B cell (primary cell): ENCODE results near the gene ZNF774. TPM values are rescaled to one million over a fixed set of nuclear protein-coding genes. Genes with fewer than 3 reads are reported as not detected.
A peak's percentile ranks its signal among the peaks of the same experiment; 100 is the strongest.
"Not testable (repeated sequence)": the region's sequence is repeated elsewhere in the genome, so short reads cannot be mapped to it uniquely, and the experiment has no call there.

Source experiments
- ATAC-seq: fragments of 200-7000 bp; cut with Tn5 transposase; one replicate; pipeline ENCODE4 v1.10.0; 2021; ENCODE audit warnings: low read depth, mild to moderate bottlenecking, moderate number of reproducible peaks, moderate library complexity
- CTCF ChIA-PET: fragments of 350-600 bp; sonication (Branson Sonifier 250); formaldehyde crosslinking; loops from one replicate; lab custom pipeline; 2021; ENCODE audit warnings: antibody characterized with exemption, inconsistent platforms; lab: Charles Lee
- POLR2A ChIA-PET: fragments of 350-600 bp; sonication (Branson Sonifier 250); formaldehyde crosslinking; loops from one replicate; lab custom pipeline; 2021; ENCODE audit warnings: antibody characterized with exemption; lab: Charles Lee
- DNase-seq: peaks from one replicate; pipeline ENCODE4 v3.0.0; 2013
- H2AFZ ChIP-seq: 2 replicates; pipeline ENCODE4 v1.6.1; 2012; ENCODE audit warnings: mild to moderate bottlenecking, low read depth, low read length; ENCODE audit not compliant: insufficient read depth, poor library complexity, severe bottlenecking
- H3K27ac ChIP-seq, 2 donors: 1 replicate in 1 of 2; 2 replicates in 1 of 2; pipeline ENCODE4 v1.5.1; 2012 to 2013; ENCODE audit warnings: low read length in 2 of 2, mild to moderate bottlenecking in 2 of 2, moderate library complexity in 1 of 2
- H3K27me3 ChIP-seq, 4 experiments: fragments of 200-600 bp in 1 of 4; sonication (generic) in 1 of 4; replicated peaks in 1 of 4; 1 replicate in 2 of 4; 2 replicates in 2 of 4; pipeline versions ENCODE4 v1.6.1 to v1.7.0; 2013 to 2016; ENCODE audit warnings: low read length in 3 of 4, mild to moderate bottlenecking in 2 of 4, mixed read lengths in 1 of 4, moderate library complexity in 1 of 4; ENCODE audit not compliant: insufficient read depth in 4 of 4, control insufficient read depth in 3 of 4; ENCODE audit errors: control extremely low read depth in 1 of 4
- H3K36me3 ChIP-seq, 2 experiments: replicated peaks in 1 of 2; 1 replicate in 1 of 2; 2 replicates in 1 of 2; pipeline versions ENCODE4 v1.6.1 to v1.7.1; 2013; ENCODE audit warnings: low read length in 1 of 2; ENCODE audit not compliant: insufficient read depth in 2 of 2, control insufficient read depth in 1 of 2; ENCODE audit errors: control extremely low read depth in 1 of 2, extremely low read depth in 1 of 2
- H3K4me1 ChIP-seq, 2 donors: fragments of 200-600 bp in 1 of 2; sonication (generic) in 1 of 2; 1 replicate in 1 of 2; 2 replicates in 1 of 2; pipeline versions ENCODE4 v1.5.1 to v1.6.1; 2013 to 2017; ENCODE audit warnings: low read length in 2 of 2; ENCODE audit not compliant: control insufficient read depth in 2 of 2, insufficient read depth in 2 of 2
- H3K4me2 ChIP-seq: replicated peaks from 2 replicates; pipeline ENCODE3; 2012; ENCODE audit warnings: mild to moderate bottlenecking, low read depth, low read length; ENCODE audit not compliant: poor library complexity, severe bottlenecking
- H3K4me3 ChIP-seq, 5 experiments: fragments of 200-600 bp in 1 of 5; sonication (generic) in 1 of 5; 1 replicate in 3 of 5; 2 replicates in 2 of 5; pipeline versions ENCODE4 v1.5.1 to v1.7.0; 2011 to 2016; ENCODE audit warnings: low read length in 4 of 5, mild to moderate bottlenecking in 4 of 5, low read depth in 2 of 5, control low read depth in 1 of 5, moderate library complexity in 1 of 5; ENCODE audit not compliant: insufficient read depth in 1 of 5; ENCODE audit errors: control extremely low read depth in 1 of 5, extremely low read depth in 1 of 5
- H3K79me2 ChIP-seq: fragments of 200-600 bp; sonication (generic); one replicate; pipeline ENCODE4 v1.6.0; 2016; ENCODE audit warnings: low read length; ENCODE audit not compliant: control insufficient read depth, insufficient read depth
- H3K9ac ChIP-seq: fragments of 200-600 bp; sonication (generic); 2 replicates; pipeline ENCODE4 v1.6.1; 2017; ENCODE audit warnings: mild to moderate bottlenecking, low read length, moderate library complexity
- H3K9me3 ChIP-seq, 3 donors: one replicate each; pipeline versions ENCODE4 v1.6.1 to v1.7.1; 2013; ENCODE audit warnings: low read length in 2 of 3; ENCODE audit not compliant: control insufficient read depth in 2 of 3, insufficient read depth in 1 of 3; ENCODE audit errors: control extremely low read depth in 1 of 3
- H4K20me1 ChIP-seq: 2 replicates; pipeline ENCODE4 v1.6.0; 2012; ENCODE audit warnings: mild to moderate bottlenecking, low read length; ENCODE audit not compliant: insufficient read depth, control insufficient read depth, poor library complexity, severe bottlenecking
- H3K27ac Mint-ChIP-seq: one replicate; pipeline ENCODE4 v1.8.0; 2021; ENCODE audit warnings: mixed read lengths
- H3K27me3 Mint-ChIP-seq: one replicate; pipeline ENCODE4 v1.8.0; 2021; ENCODE audit warnings: mixed read lengths
- H3K4me1 Mint-ChIP-seq: one replicate; pipeline ENCODE4 v1.8.0; 2021; ENCODE audit warnings: mixed read lengths
- H3K4me3 Mint-ChIP-seq: one replicate; pipeline ENCODE4 v1.8.0; 2021; ENCODE audit warnings: mixed read lengths
- H3K9me3 Mint-ChIP-seq: one replicate; pipeline ENCODE4 v1.8.0; 2022; ENCODE audit warnings: mixed read lengths; ENCODE audit not compliant: insufficient read depth
- CTCF ChIP-seq: fragments of 200-600 bp; IDR thresholded peaks from one replicate; pipeline ENCODE4 v1.8.0; 2022; ENCODE audit warnings: antibody characterized with exemption, mild to moderate bottlenecking
- EZH2 ChIP-seq: IDR thresholded peaks from 2 replicates; pipeline ENCODE4 v1.6.1; 2012; ENCODE audit warnings: borderline replicate concordance, low read depth, mild to moderate bottlenecking, moderate library complexity, low read length; ENCODE audit not compliant: insufficient read depth, poor library complexity, severe bottlenecking
- WGBS: methylation state at CpG from one replicate; pipeline ENCODE4 v1.1.5; 2013; ENCODE audit warnings: missing lambda C conversion rate; ENCODE audit not compliant: insufficient coverage; 5-methylcytosine and 5-hydroxymethylcytosine counted together
- intact Hi-C: fragments of 100-400 bp; cut with micrococcal nuclease; formaldehyde crosslinking; loops from one replicate; pipeline ENCODE4 v1.10.0; 2022
- polyA minus RNA-seq: library from RNA; depleted of rRNA, polyadenylated mRNA; stranded (reverse); fragments of >200 nt; gene quantifications from 2 replicates; pipeline ENCODE4 v1.2.3, GENCODE V29; 2012
- polyA plus RNA-seq: library from polyadenylated mRNA; depleted of rRNA; stranded (reverse); fragments of >200 nt; gene quantifications from 2 replicates; pipeline ENCODE4 v1.2.3, GENCODE V29; 2012
- total RNA-seq, 2 donors: library from RNA; stranded (reverse); fragments of 120-200 nt in 1 of 2; gene quantifications; 1 replicate in 1 of 2; 2 replicates in 1 of 2; pipeline versions ENCODE4 v1.2.3 to v1.2.4, GENCODE V29; 2013 to 2022

Gene ZNF774
- 0.54 and 1.4 TPM in 2 replicates for total RNA-seq
- total RNA-seq (2013) = 0.28 TPM
- 0.19 and 0.26 TPM in 2 replicates for polyA plus RNA-seq
- polyA minus RNA-seq = 0.09 and 0.86 TPM in 2 replicates

GRCh38 chr15:90352107-90352893, at the start of gene ZNF774:
TSS of gene ZNF774 (plus strand) at chr15:90352284. CDS start at chr15:90354661, 2,377 bp downstream.
- Histone ChIP-seq H3K4me2 (peak within 1 kb of the TSS; percentile 84), H3K36me3 (no peaks in the 10 kb centered on the region), H3K4me3 (peak within 1 kb of the TSS; percentile 53 to 86 (median 81)), H3K4me1 (peaks cover 3 to 10% of the 10 kb centered on the region in 2 donors), H3K79me2 (no peaks in the 10 kb centered on the region), H3K27ac (peak within 1 kb of the TSS in 1 of 2 donors; percentile 60), H4K20me1 (no peaks in the 10 kb centered on the region), H3K9ac (peak within 1 kb of the TSS; percentile 80), H3K9me3 (no peaks in the 10 kb centered on the region), H3K27me3 (no peaks in the 10 kb centered on the region), H2AFZ (peak within 1 kb of the TSS; percentile 91)
- Mint-ChIP-seq H3K27ac (peak within 1 kb of the TSS; percentile 71), H3K27me3 (no peaks in the 10 kb centered on the region), H3K9me3 (no peaks in the 10 kb centered on the region), H3K4me3 (peak within 1 kb of the TSS; percentile 90), H3K4me1 (peaks cover 7% of the 10 kb centered on the region)
- DNase-seq = peak; percentile 97
- CTCF ChIA-PET = interaction anchor here (0.9 to 2.0 kb wide), 4 partner anchors 8 to 37 kb away, joined by 3 to 8 read pairs (median 4); no protein-coding TSS in a partner anchor
- TF ChIP-seq EZH2 (no peak), CTCF (no peak)
- WGBS = under 1% methylated on average over 49 of the region's 53 CpGs
- POLR2A ChIA-PET = interaction anchor here (0.5 kb wide), 1 partner anchor 85 kb away, joined by 6 read pairs; no protein-coding TSS in a partner anchor
- intact Hi-C loops = loop anchor here (1.0 kb wide), 2 partner anchors 36 to 365 kb away; partner anchors contain the start of genes BLM and IQGAP1
- peak; percentile 99 for ATAC-seq

GRCh38 chr15:90305355-90305754, 46.7 kb upstream of the ZNF774 start:
- H2AFZ ChIP-seq, intact Hi-C loops, POLR2A ChIA-PET, ATAC-seq, H3K79me2 ChIP-seq, H3K27ac Mint-ChIP-seq, H3K4me2 ChIP-seq, H3K27me3 Mint-ChIP-seq, H3K4me3 Mint-ChIP-seq, H3K9me3 Mint-ChIP-seq, H3K27ac ChIP-seq, H3K27me3 ChIP-seq, H3K9ac ChIP-seq, DNase-seq, H3K9me3 ChIP-seq, H3K4me3 ChIP-seq, H3K36me3 ChIP-seq, H4K20me1 ChIP-seq: not testable (repeated sequence)
- WGBS = 100% methylated on average over 10 of the region's 14 CpGs
- peaks cover 10 to 14% of the 10 kb centered on the region in 2 donors for H3K4me1 ChIP-seq
- CTCF ChIA-PET = interaction anchor here (0.9 to 7.5 kb wide), 5 partner anchors 12 to 84 kb away, joined by 3 to 48 read pairs (median 3); no protein-coding TSS in a partner anchor
- peaks cover 15% of the 10 kb centered on the region for H3K4me1 Mint-ChIP-seq
